GM10847 (cell line): ENCODE data around the gene OLFML1.

Experiments used
- POLR2A ChIP-seq: IDR thresholded peaks from 2 replicates; pipeline ENCODE4 v1.6.1; 2011; ENCODE audit not compliant: insufficient read length; ENCODE audit errors: extremely low read depth

Gene OLFML1

GRCh38 chr11:7485186-7486097 lies at the start of gene OLFML1:
TSS of gene OLFML1 (plus strand) at chr11:7485506. CDS start at chr11:7485876, 370 bp downstream.
- no peak for TF ChIP-seq POLR2A

- TF ChIP-seq POLR2A, result no peak
Measured at GRCh38 chr11:7436146-7436545, 49.2 kb upstream of the OLFML1 start.

- TF ChIP-seq POLR2A, result no peak
Measured at GRCh38 chr11:7436657-7437056, 48.6 kb upstream of the OLFML1 start.

- no peak for TF ChIP-seq POLR2A
Measured at GRCh38 chr11:7437696-7438095, 47.6 kb upstream of the OLFML1 start.

- TF ChIP-seq POLR2A, result no peak
Measured at GRCh38 chr11:7439746-7440320, 45.5 kb upstream of the OLFML1 start.

- TF ChIP-seq POLR2A, result no peak
Measured at GRCh38 chr11:7442588-7443215, 42.6 kb upstream of the OLFML1 start.

- TF ChIP-seq POLR2A, result no peak
Measured at GRCh38 chr11:7444091-7444981, 41.0 kb upstream of the OLFML1 start.

- no peak for TF ChIP-seq POLR2A
Measured at GRCh38 chr11:7445564-7445963, 39.7 kb upstream of the OLFML1 start.

GRCh38 chr11:7448201-7448600 lies 37.1 kb upstream of the OLFML1 start:
- TF ChIP-seq POLR2A, result no peak

GRCh38 chr11:7449211-7449840 lies 36.0 kb upstream of the OLFML1 start:
- no peak for TF ChIP-seq POLR2A

GRCh38 chr11:7449841-7450214 lies 35.5 kb upstream of the OLFML1 start:
- TF ChIP-seq POLR2A, result no peak

GRCh38 chr11:7450836-7451235 lies 34.5 kb upstream of the OLFML1 start:
- no peak for TF ChIP-seq POLR2A

GRCh38 chr11:7451520-7451919 lies 33.8 kb upstream of the OLFML1 start:
- no peak for TF ChIP-seq POLR2A

GRCh38 chr11:7451952-7452494 lies 33.3 kb upstream of the OLFML1 start:
- TF ChIP-seq POLR2A, result no peak
